IPS-11a (cell line): ENCODE measurements around the gene ZNF526.

Experiments
- H3K4me3 ChIP-seq: one replicate; pipeline ENCODE4 v1.5.1; 2013; ENCODE audit warnings: low read depth, low read length, control low read depth

The ZNF526 gene, protein sequence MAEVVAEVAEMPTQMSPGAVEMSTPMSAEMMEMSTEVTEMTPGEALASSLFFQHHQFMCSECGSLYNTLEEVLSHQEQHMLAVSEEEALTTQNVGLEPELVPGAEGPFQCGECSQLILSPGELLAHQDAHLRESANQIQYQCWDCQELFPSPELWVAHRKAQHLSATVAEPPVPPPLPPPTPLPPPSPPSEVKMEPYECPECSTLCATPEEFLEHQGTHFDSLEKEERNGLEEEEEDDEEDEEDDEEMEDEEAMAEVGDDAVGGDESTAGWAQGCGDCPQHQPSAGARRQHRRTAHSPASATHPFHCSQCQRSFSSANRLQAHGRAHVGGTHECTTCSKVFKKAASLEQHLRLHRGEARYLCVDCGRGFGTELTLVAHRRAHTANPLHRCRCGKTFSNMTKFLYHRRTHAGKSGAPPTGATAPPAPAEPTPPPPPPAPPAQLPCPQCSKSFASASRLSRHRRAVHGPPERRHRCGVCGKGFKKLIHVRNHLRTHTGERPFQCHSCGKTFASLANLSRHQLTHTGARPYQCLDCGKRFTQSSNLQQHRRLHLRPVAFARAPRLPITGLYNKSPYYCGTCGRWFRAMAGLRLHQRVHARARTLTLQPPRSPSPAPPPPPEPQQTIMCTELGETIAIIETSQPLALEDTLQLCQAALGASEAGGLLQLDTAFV

DNA sequence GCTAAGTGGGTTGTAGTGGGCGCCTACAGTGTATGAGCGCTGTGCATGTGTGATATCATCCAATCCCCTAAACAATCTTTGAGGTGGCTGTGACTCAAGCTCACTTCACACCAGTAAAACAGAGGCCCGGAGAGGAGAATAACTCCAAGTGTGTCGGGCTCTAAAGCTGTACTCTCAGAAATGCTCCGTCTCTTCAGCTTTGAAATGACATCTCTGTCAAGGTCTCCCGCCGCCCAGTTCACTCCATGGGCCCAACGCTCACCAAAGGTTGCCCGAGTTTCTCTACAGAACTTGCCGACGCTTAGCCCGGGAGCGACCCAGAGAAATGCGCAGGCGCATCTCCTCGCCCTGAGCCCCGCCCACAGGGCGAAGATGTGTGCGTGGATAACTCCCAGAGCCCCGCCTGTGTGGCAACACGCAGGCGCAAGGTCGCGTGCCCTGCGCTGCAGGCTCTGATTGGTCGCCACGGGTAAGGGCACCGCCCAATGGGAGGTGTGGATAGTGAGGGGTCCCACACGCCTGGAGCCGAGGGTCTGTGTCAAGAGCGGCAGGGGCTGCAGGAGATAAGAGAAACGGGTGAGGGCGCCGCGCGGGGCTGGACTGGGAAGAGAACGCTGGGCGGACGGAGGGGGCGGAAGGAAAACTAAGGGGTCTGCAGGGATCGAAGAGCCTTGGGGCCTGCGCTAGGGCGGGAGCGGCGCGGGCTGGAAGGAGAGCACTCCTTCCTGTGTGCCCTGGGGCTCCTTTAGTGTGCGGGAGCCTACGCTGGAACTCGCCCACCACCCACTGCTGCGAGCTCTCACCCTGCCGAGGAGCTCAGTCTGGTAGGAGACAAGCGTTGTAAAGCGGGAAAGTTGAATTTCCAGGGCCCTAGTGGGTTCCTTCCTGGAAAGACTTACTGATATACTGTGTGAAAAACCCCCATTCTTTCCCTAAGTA, at the start of gene ZNF526:
Gene ZNF526, plus strand, starts transcription at position 501 of the 939 bp plus-strand sequence. CDS start 4,092 bp downstream, outside the sequence.
- peak within 1 kb of the TSS; percentile 89 for H3K4me3 ChIP-seq

DNA sequence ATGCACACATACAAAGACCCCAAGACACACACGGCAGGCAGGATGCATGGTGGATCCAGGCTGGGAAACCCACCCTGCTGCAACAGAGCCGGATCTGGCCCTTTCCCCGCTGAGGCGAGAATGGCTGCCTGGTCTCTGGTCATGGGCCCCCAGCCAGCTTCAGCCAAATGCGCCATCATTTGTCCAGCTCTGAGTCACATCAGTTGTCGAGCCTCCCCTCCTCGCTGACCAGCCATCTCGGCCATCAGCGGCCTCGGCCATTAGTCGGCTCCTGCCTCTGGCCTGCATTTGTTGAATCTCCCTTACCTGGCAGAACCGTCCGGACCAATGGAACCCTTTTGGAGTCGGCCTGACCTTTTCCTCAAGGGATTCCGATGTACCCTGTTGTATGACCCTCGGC, 49.4 kb upstream of the ZNF526 start:
- H3K4me3 ChIP-seq, result no peak overlapping the region

DNA sequence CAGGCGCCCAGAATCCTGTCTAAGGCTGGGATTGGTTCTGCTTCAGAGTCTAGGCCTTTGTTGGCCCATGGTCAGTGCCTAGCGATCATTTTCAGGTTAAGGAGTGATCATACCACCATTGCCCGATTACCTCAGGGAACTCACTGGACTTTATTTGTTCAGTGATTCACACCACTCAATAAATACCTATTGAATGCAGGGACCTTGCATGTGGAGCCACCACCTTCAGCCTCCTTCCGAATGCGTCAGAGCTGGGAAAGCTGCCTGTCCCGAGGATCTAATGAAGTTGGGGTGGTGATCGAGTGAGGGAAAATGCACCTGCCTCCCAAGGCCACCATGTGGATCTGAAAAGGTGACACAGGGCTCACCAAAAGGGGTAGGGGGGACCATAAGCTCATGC, 47.9 kb upstream of the ZNF526 start:
- no peak overlapping the region for H3K4me3 ChIP-seq

DNA sequence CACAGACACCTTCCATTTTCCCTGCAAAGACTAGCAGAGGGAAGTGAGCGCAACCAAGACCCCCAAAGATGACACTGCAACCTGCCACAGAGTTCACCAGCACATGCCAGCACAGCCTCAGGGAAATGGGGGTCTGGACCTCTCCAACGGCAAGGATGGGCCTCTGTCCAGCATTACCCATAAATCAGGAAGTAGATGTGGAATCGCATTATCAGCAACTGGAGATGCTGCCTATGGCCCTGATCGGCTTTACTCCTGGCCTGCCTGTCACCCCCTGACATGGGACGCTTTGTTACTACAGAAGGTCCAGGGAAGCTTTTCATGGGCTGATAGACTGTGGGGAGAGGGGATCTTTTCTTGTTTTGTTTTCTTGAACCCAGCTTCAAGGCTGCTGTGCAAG, 46.4 kb upstream of the ZNF526 start:
- H3K4me3 ChIP-seq, result no peak overlapping the region

DNA sequence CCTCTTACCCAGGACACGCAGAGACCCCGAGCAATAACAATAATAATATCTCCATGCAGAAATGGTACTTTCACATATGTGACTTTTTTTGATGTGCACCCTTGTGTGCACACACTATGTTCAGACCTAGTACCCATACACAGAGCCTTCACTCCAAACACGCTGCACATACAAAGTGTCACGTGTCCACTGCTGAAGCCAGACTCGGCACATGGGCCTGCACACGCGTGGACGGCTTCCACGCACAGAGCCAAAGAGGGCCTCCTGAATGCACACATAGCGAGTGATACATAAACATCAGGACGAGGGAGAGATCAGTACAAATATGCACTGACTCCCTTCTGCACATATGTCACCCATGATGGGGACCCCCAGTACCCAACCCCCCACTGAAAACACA, 45.9 kb upstream of the ZNF526 start:
- H3K4me3 ChIP-seq, result no peak overlapping the region

DNA sequence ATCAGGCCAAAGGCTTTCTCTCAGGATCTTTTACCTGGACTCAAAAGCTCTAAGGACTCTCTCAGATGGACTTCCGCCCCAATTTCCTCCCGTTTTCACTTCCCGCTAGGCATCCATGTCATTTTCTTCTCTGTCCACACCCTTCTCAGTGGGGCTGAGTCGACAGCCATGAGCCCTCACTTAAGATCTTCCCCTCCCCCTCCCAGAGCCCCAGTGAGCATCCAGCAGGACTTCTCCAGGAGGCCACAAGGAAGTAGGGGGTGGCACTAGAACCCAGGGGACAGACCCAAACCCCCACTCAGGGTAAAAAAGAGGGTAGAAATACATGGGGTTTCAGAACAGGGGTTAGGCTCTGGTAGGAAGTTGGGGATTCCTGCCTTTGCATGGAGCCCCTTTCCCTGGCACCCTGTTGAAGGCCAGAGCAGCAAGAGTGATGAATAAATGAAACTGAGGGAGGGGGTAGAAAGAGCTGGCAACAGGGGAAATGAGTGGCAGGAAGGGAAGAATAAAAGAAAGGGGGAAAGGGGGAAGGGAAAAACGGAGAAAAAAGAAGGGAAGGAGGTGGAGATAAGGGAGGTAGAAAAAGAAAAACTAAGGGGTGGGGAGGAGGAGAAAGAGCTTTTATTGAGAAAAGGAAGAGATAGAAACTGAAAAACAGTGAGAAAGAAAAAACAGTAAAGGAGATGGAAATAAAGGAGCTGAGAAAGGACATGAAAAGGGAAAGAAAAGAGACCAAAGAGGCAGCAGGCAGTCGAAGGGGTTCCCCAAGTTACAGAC, 45.0 kb upstream of the ZNF526 start:
- no peak overlapping the region for H3K4me3 ChIP-seq

DNA sequence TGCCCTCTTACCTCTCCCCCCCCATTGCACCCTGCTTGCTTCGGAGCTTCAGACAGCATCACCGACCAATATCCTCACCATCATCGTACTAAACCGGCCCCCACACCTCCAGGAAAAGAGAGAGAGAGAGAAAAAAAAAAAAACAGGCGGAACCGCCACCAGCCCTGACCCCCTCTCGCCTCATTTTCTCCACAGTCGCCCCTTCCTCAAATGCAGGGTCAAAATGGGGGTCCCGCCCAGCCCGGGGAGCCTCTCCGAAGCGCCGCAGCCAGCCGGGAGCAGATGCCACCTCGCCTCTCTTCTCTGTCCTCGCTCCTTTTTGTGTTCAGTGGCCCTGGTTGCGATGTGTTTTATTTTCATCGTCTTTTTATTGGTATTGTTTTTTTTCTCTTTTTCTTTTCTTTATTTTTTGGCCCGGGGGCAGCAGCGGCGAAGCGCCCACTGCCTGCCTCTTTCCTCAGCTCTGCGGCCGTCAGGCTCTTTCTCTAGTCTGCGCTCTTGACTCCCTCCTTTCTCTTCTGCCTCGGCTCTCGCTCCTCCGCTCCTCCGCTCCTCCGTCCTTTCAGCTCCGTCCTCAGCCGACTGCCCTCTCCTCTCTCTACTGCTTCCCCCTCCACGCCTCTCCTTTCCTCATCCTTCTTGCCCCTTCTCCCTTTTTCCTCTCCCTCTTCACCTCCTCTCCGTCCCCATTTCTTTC, 44.0 kb upstream of the ZNF526 start:
- H3K4me3 ChIP-seq, result no peak overlapping the region

DNA sequence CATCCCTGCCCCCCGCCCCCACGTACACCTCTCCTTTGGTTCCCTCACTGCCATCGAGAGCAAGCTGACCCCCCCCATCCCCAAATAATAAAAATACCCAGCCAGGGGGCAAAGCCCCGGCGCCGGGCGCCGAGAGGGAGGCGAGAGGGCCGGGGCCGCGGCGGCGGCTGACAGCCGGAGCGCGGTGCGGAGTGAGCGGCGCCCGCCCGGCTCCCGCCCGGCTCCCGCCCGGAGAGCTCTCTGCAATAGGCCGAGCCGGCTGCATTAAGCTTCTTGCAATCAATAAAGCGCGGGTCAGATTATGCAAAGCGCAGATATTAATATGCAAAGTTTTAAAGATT, 43.5 kb upstream of the ZNF526 start:
- no peak overlapping the region for H3K4me3 ChIP-seq

DNA sequence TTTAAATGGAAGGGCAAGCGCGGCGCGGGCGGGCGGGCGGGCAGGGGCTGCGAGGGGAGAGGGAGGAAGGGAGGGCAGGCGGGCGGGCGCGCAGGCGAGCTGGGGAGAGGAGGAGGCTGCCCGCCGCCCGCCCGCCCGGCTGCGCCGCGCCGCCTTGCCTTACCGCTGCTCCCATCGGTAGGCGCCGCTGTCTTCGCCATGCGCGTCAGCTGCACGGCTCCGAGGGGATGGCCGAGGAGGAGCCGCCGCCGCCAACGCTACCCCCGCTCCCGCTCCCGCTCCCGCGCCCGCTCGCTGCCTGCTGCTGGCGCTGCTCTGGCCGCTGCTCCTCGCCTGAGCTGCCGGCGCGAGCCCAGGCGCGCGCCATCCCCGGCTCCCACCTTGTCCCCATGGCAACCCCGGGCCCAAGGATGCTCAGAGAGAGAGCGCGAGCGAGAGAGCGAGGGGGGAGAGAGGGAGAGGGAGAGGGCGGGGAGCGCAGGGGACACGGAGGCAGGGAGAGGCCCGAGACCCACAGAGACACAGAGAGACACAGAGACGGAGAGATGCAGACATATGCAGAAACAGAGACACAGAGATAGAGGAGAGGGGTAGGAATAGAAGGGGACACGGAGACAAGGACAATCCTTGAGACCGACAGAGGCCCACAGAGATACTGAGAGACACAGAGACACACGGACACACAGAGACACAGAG, 43.0 kb upstream of the ZNF526 start:
- H3K4me3 ChIP-seq, result no peak overlapping the region

DNA sequence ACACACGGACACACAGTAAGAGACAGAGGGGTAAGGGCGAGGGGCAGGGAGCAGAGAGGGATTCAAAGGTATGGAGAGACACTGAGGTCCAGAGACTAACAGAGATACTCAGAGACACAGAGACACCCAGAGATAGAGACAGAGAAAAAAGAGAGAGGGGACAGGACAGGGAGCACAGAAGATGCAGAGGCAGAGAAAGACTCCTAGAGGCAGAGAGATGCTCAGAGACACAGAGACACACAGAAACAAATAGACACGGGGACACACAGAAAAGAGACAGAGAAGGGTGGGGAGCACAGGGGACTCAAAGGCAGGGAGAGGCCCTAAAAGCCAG, 42.5 kb upstream of the ZNF526 start:
- no peak overlapping the region for H3K4me3 ChIP-seq

DNA sequence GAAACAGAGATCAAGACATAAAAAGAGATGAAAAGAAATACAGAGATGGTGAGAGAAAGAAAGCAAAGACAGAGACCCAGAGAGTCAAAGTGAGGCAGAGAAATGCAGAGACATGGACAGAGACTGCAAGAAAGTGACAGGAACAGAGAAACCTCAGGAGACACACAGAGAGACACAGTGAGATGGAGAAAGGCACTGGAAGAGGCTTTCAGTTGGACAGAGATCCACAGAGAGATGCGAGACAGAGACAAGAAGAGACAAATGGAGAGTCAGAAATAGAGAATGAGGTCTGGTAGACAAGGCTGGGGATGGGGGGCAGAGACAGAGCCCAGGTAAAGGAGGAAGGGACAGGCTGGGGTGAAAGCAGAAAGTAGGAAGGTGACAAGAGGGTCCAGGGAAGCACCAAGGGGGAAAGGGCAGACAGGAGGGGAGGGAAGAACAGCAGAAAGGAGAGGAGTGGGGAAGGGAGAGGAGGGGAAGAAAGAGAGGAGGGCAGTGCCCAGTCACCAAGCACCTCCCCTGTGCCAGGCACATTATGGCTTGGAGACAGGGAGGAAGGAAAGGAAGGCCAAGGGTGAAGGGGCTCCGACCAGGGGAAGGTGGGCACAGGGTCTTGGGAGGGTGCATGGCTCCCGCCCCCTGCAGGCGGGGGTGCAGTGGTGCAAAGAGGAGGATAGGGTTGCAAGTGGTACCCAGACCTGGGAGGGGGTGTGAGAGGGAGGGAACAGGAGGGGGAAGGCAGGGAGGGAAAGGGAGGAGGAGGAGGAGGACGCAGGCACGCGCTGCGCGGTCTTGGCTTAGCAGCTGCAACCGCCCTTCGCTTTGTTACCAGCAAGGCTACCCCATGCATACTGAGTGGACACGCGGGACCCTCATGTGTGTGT, 41.1 kb upstream of the ZNF526 start:
- no peak overlapping the region for H3K4me3 ChIP-seq

DNA sequence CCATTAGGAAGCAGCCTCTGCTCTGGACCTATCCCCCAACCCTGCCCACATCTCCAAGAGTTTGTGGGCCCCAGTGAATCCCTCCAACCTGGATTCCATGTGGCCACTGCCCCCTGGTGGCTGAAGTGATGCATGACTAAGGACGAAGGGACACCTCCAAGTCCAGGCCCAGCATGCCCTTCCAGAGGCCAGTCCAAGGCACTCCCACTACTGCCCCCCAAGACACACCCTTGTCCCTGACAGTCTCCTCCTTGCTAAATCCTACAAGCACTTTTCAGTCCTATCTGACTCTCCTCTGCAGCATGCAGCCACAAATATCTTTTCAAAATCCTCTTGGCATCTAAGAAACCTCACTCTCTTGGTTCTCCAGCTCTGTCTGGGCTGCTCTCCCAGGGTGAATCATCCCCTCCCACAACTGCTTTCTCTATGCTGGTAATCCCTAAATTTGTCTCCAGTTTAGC, 35.7 kb upstream of the ZNF526 start:
- H3K4me3 ChIP-seq, result no peak overlapping the region

DNA sequence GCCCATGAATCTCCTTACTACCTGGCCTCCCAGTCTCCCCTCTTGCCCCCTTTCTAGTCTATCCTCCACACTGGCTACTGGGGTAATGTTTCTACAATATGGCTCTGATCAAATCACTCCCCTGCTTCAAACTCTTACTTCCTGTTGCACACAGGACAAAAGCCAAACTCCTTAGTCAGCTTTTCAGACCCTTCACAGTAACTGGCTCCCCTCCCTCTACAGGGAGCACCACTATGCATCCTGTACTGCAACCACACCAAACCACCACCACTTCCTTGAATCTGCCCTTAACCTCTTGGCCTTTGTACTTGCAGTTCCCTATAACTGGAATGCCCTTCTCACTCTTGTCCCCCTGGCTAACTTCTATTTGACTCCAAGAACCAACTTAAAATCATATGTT, 34.8 kb upstream of the ZNF526 start:
- H3K4me3 ChIP-seq, result no peak overlapping the region

DNA sequence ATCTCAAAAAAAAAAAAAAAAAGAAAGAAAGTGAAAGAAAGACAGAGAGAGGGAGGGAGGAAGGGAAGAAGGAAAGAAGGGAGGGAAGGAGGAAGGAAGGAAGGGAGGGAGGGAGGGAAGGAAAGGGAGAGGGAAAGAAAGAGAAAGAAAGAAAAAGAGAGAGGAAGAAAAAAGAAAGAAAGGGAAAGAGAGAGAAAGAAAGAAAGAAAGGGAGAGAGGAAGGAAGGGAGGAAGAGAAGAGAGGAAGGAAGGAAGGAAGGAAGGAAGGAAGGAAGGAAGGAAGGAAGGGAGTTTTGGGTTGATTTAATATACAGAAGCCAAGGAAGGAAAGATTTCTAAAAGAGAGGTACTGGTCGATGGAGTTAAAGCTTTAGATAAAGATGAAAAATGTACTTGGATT, 31.4 kb upstream of the ZNF526 start:
- no peak overlapping the region for H3K4me3 ChIP-seq

DNA sequence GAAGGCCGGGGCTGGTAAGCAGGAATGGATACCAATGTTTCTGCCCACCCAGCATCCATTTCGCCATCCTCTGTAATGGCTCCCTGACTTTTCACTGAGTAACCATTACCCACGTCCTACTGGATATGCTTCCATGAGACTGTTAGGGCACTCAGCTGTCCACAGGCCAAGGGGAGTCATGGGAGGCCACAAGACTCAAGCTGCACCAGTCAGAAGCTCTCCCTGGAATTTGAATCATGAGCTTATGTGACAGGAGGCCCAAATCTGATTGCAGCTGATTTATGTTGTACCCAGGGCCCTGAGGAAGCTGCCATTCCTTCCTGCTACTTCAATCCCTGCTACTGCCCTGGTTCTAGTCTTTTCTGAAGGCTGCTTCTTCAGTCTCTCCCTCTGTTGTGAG, 31.0 kb upstream of the ZNF526 start:
- H3K4me3 ChIP-seq, result no peak overlapping the region

DNA sequence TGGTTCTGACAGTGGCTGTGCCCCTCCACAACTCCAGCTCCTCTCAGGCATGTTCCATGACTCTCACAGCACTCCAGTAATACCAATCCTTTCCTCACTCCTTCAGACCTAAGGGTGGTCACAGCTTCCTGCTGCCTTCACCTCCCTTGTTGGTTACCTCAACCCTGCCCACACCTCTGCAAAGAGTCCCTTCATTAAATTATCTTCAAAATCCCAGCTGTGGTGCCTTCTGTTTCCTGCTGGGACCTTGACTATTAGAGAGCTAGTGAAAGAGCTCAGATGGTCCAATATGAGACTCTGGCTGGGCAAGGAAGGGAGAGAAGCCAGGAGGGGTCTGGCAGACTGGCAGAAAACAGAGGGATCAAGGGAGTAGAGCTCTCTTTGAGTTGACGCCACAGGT, 28.8 kb upstream of the ZNF526 start:
- no peak overlapping the region for H3K4me3 ChIP-seq

DNA sequence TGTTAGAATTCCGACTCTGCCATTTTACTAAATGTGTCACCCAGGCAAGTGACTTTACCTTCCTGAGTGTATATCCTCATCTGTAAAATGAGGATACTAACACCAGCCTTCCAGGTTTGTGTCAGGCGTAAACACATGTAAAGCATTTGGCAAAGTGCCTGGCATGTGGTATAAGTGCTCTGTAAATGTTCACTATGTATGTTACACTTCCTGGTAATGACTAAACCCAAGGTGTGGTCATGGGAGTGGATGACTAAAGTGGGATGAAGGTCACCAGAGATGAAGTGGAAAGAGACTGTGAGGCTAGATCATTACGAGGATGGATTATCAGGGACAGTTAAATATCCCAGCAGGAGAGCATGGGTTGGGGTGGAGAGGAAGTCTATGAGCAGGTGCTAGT, 28.3 kb upstream of the ZNF526 start:
- no peak overlapping the region for H3K4me3 ChIP-seq

DNA sequence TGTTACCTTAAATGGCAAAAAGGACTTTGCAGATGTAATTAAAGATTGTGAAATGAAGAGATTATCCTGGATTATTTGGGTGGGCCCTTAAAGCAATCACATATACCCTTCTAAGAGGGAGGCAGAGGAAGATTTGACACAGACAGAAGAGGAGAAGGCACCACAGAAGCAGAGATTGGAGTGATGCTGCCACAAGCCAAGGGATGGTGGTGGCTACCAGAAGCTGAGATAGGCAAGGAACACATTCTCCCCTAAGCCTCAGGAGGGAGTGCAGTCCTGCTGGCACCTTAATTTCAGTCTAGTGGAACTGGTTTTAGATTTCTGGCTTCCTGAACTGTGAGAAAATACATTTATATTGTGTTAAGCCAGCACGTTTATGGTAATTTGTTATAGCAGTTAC, 26.8 kb upstream of the ZNF526 start:
- H3K4me3 ChIP-seq, result no peak overlapping the region

DNA sequence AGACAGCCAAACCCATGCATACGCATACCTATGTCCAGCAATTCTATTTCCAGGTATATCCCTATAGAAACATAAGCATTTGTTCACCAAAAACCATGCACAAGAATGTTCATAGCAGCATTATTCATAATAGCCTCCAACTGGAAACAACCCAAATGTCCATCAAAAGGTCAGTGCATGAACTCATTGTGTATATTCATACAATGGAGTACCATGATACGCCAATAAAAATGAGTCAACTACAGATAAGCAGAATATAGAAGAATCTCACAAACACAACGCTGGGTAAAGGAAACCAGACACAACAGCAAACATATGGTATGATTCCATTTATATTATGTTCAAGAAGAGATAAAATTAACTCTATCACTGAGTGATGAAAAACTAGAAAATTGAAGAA, 26.4 kb upstream of the ZNF526 start:
- no peak overlapping the region for H3K4me3 ChIP-seq
